Omental fat pad (tissue), 4 donors: Measurements from ENCODE around the gene IQGAP3. TPM values are rescaled to one million over a fixed set of nuclear protein-coding genes. Genes with fewer than 3 reads are reported as not detected.

Source experiments
- ATAC-seq: fragments of 150-250 bp; one replicate; pipeline ENCODE4 v1.9.1; 2016; ENCODE audit warnings: mild to moderate bottlenecking, moderate library complexity; ENCODE audit not compliant: low FRiP score
- DNase-seq: peaks from one replicate; pipeline ENCODE4 v3.0.0-alpha.2; 2019; ENCODE audit warnings: low spot score
- CTCF ChIP-seq, 3 donors: fragments of 450-650 bp; IDR thresholded peaks; one replicate each; pipeline ENCODE4 v1.5.1; 2016 to 2017; ENCODE audit warnings: antibody characterized with exemption in 3 of 3, mild to moderate bottlenecking in 3 of 3, moderate library complexity in 2 of 3
- total RNA-seq, 4 donors: library from RNA; depleted of rRNA; stranded (reverse); fragments of >200 nt; gene quantifications; one replicate each; pipeline ENCODE4 v1.1.0, GENCODE V29; 2016

The IQGAP3 gene
- total RNA-seq, 4 donors from 2014 or later = 0.16 to 4.2 (median 0.23) TPM

DNA sequence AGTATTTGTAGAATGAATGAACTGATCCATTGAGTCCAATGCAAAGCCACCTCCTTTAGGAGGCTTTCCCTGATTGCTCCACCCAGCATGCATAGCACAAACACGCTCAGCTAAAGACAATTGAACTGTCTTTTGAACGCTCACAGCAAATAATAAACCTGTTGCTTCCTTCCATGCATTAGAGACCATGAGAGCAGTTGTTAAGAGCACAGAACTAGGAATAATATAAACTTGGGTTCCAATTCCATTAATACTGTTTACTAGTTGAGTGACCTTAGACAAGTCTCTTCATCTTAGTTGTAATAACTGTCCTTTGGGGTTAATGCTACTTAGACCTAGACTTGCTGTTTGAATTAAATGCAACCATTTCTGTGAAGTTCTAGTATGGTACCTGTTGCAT is 65.9 kb downstream of the IQGAP3 start:
- no peak for TF ChIP-seq CTCF (IDR thresholded peaks at IDR 0.05)
- no peak for ATAC-seq
- DNase-seq = no peak

DNA sequence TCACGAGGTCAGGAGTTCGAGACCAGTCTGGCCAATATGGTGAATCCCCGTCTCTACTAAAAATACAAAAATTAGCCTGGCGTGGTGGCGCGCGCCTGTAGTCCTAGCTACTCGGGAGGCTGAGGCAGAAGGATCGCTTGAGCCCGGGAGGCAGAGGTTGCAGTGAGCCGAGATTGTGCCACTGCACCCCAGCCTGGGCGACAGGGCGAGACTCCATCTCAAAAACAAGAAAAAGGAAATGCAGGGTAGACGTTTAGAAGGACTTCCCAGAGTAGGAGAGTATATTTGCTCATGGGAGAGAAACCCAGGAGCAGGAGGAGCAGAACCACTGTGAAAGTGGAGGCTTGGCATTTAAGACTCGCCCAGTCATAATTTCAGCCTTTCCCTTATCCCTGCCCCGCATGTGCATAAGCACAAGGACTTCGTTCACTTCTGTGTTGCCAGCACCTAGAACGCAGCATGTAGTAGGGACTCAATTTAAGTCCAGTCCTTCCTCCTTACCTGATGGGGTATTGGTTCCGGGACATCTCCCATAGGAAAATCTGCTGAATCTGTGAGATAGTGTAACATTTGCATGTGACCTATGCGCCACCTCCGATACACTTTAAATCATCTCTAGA is 66.6 kb downstream of the IQGAP3 start:
- DNase-seq = no peak
- no peak for ATAC-seq
- TF ChIP-seq CTCF (IDR thresholded peaks at IDR 0.05) = no peak

- peak; percentile 61 for ATAC-seq
These were observed 67.3 kb downstream of the IQGAP3 start for GRCh38 chr1:156504821-156505678.

GRCh38 chr1:156504438-156504813 is 67.9 kb downstream of the IQGAP3 start:
- no peak for TF ChIP-seq CTCF (IDR thresholded peaks at IDR 0.05)
- no peak for DNase-seq
- no peak for ATAC-seq

More at GRCh38 chr1:156504821-156505678, 67.3 kb downstream of the IQGAP3 start:
- no peak for TF ChIP-seq CTCF (IDR thresholded peaks at IDR 0.05)
- peak; percentile 99 for DNase-seq

DNA sequence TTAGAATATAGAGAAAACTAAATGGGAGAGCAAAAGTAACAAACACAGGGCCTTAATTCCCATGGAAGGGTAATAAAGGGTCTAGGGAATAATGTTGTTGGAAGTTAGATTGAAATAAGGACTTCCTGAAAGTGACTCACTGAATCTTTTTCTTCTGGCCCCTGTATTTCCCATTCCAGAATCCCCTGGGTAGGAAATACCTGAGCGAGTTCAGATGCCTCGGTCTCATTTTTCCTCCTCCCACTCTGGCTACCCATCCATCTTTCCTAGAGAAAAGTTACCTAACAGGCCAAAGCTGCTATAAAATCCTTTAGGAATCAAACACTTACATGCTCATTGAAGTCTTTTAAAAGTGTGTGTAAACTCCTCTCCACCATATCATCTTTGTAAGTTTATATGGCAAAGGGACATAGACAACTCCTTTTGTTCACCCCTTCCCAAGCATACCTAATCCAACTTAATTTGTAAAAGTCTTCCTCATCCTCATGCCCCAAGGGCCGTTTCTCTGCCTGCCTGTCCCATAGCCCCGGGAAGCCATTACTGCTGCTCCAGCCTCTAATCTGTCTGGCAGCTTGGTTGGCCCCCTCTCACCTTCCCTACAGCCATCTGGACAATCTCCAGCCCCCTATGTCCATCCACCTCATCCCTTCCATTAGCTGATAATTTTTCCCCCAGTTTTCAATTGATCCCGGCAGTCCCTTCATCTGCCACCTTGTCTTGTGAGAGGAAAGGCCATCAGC is 68.5 kb downstream of the IQGAP3 start:
- TF ChIP-seq CTCF (IDR thresholded peaks at IDR 0.05) = no peak
- no peak for ATAC-seq
- no peak for DNase-seq

GRCh38 chr1:156502894-156503697 is 69.3 kb downstream of the IQGAP3 start:
- peak; percentile 11 for ATAC-seq
- DNase-seq = no peak
- no peak for TF ChIP-seq CTCF (IDR thresholded peaks at IDR 0.05)
